Vagina (tissue), 2 donors: ENCODE data around the gene RGS14.

Source experiments
- POLR2A ChIP-seq, 2 donors: fragments of 450-650 bp; IDR thresholded peaks; one replicate each; pipeline ENCODE4 v1.6.1; 2017; ENCODE audit warnings: antibody characterized with exemption in 2 of 2, mild to moderate bottlenecking in 2 of 2, moderate library complexity in 2 of 2
- POLR2AphosphoS5 ChIP-seq, 2 donors: sonication (generic); formaldehyde crosslinking; IDR thresholded peaks; one replicate each; pipeline ENCODE4 v1.9.0; 2017; ENCODE audit warnings: antibody characterized with exemption in 2 of 2, mild to moderate bottlenecking in 2 of 2, low read depth in 1 of 2; ENCODE audit not compliant: insufficient read depth in 1 of 2
- TF ChIP-seq, protein P1 (sequence below), 3 experiments: fragments of 450-650 bp in 2 of 3; fragments of 200-600 bp in 1 of 3; sonication (generic) in 1 of 3; IDR thresholded peaks; one replicate each; pipeline ENCODE4 v1.5.1; 2017 to 2019; ENCODE audit warnings: antibody characterized with exemption in 3 of 3, mild to moderate bottlenecking in 2 of 3, moderate library complexity in 2 of 3

GRCh38 chr5:177333420-177334154 is 24.1 kb upstream of the RGS14 start:
- TF ChIP-seq, protein P1, sequence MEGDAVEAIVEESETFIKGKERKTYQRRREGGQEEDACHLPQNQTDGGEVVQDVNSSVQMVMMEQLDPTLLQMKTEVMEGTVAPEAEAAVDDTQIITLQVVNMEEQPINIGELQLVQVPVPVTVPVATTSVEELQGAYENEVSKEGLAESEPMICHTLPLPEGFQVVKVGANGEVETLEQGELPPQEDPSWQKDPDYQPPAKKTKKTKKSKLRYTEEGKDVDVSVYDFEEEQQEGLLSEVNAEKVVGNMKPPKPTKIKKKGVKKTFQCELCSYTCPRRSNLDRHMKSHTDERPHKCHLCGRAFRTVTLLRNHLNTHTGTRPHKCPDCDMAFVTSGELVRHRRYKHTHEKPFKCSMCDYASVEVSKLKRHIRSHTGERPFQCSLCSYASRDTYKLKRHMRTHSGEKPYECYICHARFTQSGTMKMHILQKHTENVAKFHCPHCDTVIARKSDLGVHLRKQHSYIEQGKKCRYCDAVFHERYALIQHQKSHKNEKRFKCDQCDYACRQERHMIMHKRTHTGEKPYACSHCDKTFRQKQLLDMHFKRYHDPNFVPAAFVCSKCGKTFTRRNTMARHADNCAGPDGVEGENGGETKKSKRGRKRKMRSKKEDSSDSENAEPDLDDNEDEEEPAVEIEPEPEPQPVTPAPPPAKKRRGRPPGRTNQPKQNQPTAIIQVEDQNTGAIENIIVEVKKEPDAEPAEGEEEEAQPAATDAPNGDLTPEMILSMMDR (IDR thresholded peaks at IDR 0.05): no peak
- no peak for TF ChIP-seq POLR2AphosphoS5 (IDR thresholded peaks at IDR 0.05; ENCODE audit: insufficient read depth in 1 of 2, low read depth in 1 of 2)
- no peak for TF ChIP-seq POLR2A (IDR thresholded peaks at IDR 0.05)
